GM18526 (cell line): Measurements from ENCODE around the gene SLC6A6.

ENCODE experiments used
- POLR2A ChIP-seq: IDR thresholded peaks from 3 replicates; pipeline ENCODE4 v1.6.1; 2011; ENCODE audit not compliant: insufficient read length; ENCODE audit errors: extremely low read depth

Gene SLC6A6

GRCh38 chr3:14535616-14536015, 133.2 kb downstream of the SLC6A6 start:
- no peak for TF ChIP-seq POLR2A

- TF ChIP-seq POLR2A: no peak
These were observed 133.8 kb downstream of the SLC6A6 start for GRCh38 chr3:14536055-14536815.

GRCh38 chr3:14536837-14537589, 134.6 kb downstream of the SLC6A6 start:
- TF ChIP-seq POLR2A: no peak

- no peak for TF ChIP-seq POLR2A
These were observed 135.4 kb downstream of the SLC6A6 start for GRCh38 chr3:14537590-14538450.

GRCh38 chr3:14538451-14539088, 136.2 kb downstream of the SLC6A6 start:
- no peak for TF ChIP-seq POLR2A
